HuH-7.5 (cell line): ENCODE measurements around the gene CBFA2T3.
"Not testable (repeated sequence)": the region's sequence is repeated elsewhere in the genome, so short reads cannot be mapped to it uniquely, and the experiment has no call there.

Experiments used
- DNase-seq: peaks from one replicate; pipeline ENCODE4 v3.0.0; 2011; ENCODE audit warnings: low spot score

Gene CBFA2T3

GRCh38 chr16:88977018-88977811 lies at the start of gene CBFA2T3:
Gene CBFA2T3 (minus strand): TSS chr16:88977207. CDS start chr16:88976807, 400 bp downstream.
- no peak for DNase-seq

- no peak for DNase-seq
Observed at GRCh38 chr16:89026121-89026612, 49.2 kb upstream of the CBFA2T3 start.

DNA sequence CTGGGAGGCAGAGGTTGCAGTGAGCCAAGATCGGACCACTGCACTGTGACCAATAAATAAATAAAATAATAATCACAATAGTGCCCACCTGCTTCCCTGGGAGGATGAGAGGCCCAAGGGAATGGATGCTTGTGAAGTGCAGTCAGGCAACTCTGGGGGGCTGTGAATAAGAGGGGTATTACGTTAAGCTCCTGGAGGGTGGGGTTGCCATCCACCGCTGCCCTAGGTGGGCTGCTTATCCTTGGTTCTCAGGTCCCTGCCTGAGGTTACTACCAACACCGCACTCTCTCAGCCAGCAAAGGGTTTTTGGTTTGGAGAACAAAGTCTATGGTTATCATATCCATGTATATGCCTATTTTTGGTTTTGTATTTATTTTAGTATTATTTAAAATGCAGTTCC lies 48.6 kb upstream of the CBFA2T3 start:
- DNase-seq = no peak

- no peak for DNase-seq
Observed at GRCh38 chr16:89024546-89025060, 47.6 kb upstream of the CBFA2T3 start.

GRCh38 chr16:89023621-89024511 lies 46.9 kb upstream of the CBFA2T3 start:
- DNase-seq = no peak

DNA sequence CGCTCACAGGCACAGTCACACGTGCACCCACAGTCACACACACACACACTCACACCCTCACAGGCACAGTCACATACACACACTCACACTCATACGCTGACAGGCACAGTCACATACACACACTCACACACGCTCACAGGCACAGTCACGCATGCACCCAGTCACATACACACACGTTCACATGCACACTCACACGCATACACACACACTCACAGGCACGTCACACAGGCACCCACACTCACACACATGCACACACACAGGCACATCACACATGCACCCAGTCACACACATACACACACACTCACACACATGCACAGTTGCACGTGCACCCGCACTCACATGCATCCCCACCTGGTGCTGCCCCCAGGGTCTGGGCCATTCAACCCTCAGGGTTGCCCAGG lies 46.1 kb upstream of the CBFA2T3 start:
- no peak for DNase-seq

DNA sequence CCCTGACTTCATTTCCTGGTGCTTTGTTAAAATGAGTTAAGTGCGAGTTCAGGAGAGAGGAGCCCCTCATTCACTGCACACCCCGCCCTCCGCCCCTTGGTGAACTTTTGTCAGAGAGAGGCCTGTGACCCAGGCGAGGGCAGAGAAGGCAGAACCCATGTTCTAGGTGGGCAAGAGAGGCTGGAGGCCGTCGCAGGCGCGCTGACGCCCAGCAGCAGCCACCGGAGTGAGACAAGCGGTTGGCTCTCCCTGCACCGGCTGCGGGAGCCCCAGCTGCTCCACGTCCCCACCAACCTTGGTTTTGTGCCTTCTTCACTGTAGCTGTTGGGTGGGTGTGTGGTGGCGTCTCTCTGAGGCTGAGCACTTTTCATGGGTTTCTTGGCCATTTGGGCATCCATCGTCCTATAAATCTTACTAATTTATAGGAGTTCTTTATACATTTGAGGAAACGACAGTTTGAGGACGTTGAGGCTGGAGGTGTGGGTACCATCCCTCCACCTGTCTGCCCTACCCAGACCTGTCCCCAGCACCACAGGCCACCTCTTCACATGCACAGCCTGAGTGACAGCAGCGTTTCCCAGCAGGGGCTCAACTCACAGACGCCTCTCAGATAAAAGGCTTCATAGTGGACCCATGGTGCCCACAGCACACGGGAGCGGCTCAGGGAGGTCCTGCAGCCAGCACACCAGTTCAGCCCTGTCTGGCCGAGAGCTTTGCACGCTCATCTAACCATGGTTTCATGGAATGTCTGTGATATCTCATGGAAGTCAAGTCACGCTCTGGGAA lies 45.2 kb upstream of the CBFA2T3 start:
- no peak for DNase-seq

- DNase-seq = no peak
Observed at GRCh38 chr16:89020925-89021595, 44.1 kb upstream of the CBFA2T3 start.

DNA sequence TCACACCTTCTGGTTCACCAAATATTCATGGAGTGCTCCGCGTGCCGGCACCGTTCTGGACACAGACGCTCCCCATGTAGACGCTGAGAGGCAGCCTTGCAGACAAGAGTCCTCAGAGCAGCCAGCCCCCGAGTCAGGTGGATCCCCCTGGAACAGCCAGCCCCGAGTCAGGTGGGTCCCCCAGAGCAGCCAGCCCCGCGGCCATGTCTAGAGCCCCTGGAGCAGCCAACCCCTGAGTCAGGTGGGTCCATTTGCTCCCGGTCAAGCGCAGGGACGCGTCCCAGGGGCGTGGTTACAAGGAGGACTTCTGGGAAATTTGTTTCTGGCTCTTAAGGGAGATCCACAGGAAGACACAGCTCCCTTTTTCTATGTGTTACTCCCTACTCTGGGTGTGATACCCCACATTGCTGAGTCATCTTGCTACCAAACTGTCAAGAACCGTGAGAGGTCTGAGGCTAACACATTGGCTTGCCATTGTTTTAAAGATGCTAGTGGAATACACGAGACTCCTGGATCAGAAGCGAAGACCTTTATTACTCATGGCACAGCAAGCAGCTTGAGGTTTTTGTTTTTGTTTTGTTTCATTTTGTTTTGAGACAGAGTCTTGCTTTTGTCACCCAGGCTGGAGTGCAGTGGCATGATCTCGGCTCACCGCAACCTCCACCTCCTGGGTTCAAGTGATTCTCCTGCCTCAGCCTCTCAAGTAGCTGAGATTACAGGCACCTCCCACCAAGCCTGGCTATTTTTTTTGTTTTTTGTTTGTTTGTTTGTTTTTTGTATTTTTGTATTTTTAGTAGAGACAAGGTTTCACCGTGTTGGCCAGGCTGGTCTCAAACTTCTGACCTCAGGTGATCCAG lies 43.3 kb upstream of the CBFA2T3 start:
- DNase-seq = no peak

DNA sequence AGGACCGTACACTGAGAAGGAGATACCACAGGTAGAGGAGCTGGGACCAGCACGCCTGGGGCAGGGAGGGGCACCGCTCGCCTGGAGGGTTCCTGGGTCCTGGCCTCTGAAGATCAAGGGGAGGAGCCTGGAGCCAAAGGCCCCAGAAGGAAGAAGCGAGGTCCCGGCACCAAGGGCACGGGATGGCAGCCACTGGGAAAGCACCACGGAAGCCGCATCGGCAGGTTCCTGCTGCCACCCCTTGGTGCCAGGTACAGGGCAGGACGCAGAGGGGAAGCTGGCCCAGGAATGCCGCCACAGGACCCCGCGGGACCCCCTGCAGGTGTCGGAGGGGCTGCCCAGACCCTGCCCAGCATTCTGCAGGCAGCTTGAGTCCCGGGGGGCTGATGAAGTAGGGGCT lies 42.5 kb upstream of the CBFA2T3 start:
- DNase-seq = no peak

DNA sequence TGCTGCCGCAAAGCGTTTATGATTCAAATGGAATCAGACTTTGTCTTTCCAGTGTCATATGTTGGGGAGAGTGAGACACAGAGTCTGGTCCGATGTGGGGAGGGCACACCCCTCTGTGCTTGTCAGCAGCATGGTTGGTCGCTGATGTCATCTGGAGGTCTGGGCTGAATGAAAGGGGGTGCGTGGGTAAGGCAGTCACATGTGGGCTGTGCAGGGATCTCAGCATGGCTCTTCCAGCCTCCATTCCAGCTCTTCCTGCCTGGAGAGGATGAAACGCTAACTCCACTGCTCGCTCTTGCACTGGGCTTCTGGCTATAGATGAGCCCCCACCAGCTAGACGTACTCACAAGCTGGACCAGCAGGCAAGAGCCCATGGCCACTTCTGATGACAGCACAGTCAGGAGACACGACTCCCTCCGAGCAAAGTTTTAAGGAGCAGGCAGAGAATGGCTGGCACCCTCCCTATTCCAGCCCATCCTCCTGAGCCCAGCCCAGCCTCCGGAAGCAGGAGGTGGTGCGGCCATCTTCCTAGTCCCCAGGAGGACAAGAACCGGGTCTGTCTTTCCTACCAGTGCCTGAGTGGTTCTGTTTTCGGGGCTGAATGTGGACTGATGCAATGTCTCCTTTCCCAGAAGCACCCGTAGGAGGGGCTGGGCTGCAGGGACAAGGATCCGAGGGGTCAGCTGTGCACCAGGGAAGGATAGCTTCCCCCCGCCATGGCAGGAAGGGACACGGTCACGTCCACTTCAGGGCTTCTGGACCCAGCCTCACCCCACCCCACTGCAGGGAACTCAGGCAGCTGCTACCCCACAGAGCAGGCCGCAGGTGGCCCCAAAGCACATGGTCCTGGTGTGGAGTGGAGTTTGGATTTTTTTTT lies 41.5 kb upstream of the CBFA2T3 start:
- DNase-seq = no peak

GRCh38 chr16:89017543-89018281 lies 40.7 kb upstream of the CBFA2T3 start:
- no peak for DNase-seq

GRCh38 chr16:89016561-89016960 lies 39.6 kb upstream of the CBFA2T3 start:
- DNase-seq = not testable (repeated sequence)

DNA sequence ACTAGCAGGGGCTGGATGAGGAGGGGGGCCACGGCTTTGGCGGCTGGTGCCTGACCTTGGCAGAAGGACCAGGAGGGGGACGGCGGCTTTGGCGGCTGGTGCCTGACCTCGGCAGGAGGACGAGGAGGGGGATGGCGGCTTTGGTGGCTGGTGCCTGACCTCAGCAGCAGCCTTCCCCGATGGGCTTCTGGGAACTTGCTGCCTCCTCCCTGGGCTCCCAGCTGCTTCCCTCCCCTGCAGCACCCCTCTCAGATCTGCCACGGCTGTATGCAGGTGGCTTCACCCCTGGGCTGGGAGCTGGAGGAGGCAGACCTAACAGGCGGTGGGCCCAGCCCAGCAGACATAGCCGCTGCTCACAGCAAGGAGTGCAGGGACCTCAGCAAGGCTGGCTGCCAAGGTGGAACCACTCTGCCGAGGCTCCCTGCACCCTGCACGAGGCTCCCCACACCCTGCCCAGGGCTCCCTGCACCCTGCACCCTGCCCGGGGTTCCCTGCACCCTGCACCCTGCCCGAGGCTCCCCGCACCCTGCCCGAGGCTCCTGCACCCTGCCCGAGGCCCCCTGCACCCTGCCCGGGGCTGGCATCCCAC lies 38.4 kb upstream of the CBFA2T3 start:
- DNase-seq = no peak

DNA sequence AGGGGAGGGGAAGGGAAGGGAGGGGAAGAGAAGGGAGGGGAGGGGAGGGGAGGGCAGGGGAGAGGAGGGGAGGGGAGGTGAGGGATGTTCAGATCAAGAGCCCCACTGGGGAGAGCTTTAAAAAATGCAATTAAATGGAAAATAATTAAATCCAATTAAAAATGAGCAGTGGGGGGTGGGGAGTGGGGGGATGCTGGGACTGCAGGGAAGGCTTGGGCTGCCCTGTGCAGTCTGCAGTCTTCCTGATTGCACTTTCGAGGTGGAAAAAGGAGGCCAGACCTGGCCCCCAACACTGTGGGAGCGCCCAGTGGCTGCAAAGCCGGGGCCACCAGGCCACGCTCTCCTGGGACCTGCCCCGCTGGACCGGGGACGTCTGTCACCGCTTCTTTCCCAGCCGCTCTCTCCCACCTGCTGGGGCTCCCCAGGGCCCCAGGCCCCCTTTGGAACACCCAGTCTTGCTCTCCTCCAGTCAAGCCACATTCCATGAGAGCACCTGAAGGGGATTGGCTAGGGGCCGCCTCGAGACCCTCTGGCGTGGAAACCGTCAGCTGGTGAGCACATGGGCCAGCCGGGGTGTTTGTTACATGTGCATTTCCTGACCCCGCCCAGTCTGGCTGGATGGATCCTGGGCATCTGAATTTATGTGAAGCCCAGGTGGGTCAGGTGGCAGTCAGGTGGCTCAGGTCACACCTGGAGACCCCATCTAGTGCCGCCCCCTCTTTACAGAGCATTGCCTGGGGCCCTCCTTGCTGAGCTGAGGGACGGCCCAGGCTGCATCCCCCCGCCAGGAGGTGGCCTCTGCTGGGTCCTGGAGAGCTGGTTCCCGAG lies 37.6 kb upstream of the CBFA2T3 start:
- DNase-seq = no peak

DNA sequence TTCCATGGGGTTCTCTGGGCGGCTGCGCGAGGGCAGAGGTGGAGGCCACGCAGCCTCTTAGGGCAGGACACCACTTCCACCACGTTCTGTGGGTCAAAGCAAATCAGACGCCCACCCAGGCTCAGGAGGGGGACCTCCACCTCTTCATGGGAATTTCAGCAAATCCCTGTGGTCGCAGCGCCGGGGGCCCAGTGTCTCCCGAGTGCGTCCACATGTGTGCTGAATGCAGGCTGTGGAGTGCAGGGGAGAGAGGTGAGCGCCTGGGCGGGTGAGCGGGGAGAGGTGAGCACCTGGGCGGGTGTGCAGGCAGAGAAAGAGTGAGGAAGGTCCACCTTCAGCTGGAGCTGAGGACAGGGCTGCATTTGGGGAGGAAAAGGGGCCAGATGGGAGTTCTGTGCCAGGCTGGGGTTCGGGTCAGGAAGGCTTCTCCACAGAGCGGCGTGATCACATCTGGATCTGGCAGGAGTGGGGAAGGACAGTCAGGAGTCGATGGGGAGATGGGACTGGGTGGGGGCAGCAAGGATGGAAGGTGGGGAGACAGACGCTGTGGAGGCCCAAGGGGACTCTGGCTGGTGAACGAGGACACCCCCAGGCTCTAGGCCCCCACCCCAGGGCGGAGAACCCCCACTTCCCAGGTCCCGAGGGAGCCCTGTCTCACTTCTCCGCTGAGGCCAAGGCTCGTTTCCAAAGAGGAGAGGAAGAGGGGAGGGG lies 36.8 kb upstream of the CBFA2T3 start:
- no peak for DNase-seq

DNA sequence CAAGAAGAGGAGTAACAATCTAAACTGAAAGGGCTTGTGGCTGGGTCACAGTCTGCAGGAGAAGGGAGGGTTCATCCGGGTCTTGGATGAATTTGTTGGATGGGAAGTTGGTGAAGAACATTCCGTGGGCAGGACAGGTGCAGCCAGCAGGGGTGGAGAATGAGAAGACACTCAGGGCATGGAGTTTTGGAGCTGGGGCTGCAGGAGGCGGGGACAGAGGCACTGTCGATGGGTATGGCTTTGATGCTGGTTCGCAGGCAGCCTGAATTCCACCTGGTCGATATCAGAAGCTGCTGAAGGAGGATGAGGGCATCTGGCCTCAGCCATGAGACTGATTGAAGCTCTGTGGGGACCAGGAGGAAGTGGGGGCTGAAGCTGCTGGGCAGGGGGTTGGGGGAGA lies 36.1 kb upstream of the CBFA2T3 start:
- no peak for DNase-seq
